GM21381 (cell line): ENCODE data around the gene ARL13A.
"Not testable (repeated sequence)": the region's sequence is repeated elsewhere in the genome, so short reads cannot be mapped to it uniquely, and the experiment has no call there.

ENCODE experiments used
- ATAC-seq: cut with Tn5 transposase; IDR thresholded peaks from one replicate; pipeline ENCODE4 v1.9.1; 2021; ENCODE audit warnings: mild to moderate bottlenecking, moderate library complexity; ENCODE audit not compliant: unreplicated experiment

The ARL13A gene

DNA sequence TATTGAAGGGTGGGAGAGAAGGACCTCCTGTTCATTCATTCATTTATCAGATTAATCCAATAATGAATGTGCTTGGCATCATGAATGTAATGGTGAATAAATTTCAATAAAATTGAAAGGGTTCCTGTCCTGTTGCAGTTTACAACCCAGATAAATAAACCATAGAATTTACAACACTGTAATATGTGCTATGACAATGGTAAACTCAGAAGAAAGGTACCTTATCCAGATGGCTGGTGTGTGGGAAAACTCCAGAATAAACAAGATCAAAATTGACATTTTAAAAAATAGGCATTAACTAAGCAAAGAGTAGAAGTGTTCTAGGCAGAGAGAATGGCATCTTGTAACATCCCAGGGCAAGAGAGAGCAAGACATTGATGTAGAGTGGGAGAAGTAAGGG is 15.3 kb downstream of the ARL13A start:
- no peak for ATAC-seq

DNA sequence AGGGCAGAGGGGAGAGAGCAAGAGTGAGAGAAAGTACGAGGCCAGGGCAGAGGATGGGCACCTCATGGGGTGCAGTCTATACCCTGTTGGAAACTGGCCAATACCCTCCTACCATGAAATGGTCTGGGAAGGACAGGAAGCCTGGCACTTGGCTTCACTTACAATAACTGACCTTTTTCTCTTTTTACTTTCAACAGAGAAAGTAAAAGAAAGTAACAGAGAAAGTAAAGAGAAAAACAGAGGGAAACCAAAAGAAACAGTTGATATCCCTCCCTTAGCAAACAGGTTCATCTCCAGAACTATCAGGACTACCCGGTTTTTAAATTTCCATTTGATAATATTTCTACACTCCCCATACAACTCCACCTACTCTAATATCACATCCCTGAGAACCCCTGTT is 20.6 kb downstream of the ARL13A start:
- no peak for ATAC-seq

DNA sequence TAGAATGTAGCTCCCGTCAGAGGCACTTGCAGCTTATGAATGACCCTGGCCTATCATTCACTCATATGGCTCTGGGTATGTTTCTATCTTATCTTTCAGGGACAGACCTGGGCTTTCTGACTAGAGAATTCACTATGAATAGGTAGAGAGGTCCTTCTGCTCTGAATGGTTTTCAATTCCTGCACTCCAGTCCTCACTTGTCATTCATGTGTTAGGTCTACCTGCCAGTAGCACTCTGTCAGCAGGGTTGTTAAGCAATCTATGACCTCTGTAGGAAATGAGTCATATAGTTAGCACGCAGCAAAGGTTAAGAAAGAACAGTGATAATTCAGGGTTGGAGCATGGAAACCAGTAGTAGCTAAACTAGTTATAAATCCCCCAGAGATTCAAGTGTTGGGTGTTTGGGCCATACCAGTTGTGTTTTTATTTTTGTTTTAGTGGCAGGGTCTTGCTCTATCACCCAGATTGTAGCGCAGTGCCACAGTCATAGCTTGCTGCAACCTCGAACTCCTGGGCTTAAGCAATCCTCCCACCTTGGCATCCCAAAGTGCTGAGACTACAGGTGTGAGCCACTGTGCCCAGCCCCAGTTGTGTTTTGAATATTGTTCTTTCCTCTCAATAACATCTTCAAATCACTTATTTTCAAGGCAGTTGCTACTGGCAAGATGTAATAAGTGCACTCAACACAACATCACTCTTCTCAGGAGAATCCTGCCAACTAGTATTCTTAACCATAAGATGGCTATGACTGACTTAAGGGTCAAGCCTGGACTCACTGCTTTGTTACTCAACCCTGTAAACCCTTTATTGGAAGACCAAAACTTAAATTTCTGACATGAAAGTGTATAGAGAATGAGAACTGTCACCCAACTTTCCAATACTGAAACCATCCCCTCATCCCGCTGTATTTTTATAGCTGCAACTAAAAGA is 25.1 kb downstream of the ARL13A start:
- ATAC-seq: peak; percentile 88

DNA sequence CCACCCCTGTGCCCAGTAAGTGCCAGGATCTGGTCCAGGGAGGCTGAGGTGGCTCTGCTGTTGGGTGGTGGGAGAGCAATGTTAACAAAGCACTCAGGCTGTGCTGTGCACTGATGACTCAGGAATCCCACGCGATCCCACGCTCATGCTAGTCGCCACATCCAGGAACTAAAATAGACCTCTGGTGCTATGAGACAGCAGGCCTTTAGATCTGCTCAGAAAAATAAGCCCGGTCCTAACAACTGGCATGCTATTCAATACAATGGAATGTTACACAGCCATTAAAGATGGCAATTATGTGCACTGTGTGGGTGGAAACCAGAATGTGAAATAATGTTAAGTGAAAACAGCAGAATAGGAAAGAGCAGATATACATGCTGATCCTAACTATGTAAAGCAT is 26.0 kb downstream of the ARL13A start:
- no peak for ATAC-seq

DNA sequence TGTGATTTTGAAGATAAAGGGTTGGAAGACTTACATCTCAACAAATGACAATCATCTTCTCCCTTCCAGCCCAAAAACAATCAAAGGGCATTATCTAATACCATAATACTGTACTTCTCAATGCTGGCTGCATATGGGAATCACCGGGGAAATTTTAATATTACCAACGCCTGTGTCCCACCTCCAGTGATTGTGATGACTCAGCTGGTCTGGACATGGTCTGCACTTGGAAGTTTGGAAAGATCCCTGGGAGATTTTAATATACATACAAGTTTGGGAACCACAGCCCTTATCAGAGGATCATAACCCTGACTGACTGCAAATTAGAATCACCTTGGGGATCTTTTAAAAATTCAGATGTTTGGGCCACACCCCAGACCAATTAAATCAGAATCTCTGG is 29.9 kb downstream of the ARL13A start:
- ATAC-seq: no peak

DNA sequence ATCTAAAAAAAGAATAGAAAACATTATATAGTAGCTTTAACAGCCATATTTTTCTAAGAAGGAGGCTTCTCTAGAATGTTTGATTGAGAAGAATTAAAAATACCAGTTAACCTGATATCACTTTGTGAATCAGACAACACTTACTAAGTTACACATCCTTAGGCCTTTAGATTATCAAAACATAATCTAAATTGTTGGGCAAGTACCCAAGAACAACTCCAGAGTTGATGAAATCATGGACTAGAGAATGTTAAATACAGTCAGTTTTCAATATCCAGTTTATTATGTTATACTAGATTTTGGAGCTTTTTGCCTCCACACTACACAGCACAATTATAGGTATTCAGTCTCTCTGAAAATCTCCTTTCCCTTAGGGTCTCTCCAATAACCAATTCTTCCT is 39.6 kb downstream of the ARL13A start:
- ATAC-seq: no peak

DNA sequence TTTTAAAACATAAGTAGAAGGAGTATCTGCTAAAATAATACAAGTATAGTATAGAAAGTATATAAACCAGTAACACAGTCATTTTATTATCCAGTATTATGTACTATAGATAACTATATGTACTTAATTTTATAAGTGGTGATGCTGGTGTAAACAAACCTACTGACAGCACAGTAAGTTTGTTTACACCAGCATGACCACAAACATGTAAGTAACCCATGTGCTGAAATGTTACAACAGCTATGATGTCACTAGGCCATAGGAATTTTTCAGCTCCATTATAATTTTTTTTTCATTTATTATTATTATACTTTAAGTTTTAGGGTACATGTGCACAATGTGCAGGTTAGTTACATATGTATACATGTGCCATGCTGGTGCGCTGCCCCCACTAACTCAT is 42.5 kb downstream of the ARL13A start:
- ATAC-seq: not testable (repeated sequence)

DNA sequence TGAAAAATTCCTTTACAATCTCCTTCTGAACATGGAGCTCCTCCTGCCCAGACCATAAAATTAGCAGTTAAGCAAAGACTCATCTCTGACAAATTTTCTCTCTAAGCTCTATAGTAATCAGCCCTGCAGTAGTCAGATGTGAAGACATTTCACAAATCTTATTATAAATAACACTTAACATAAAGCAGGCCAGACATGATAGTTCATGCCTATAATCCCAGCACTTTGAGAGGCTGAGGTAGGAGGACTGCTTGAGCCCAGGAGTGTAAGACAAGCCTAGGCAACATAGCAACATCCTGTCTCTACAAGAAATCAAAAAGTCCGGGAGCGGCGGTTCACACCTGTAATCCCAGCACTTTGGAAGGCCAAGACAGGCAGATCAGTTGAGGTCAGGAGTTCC is 52.5 kb downstream of the ARL13A start:
- no peak for ATAC-seq

DNA sequence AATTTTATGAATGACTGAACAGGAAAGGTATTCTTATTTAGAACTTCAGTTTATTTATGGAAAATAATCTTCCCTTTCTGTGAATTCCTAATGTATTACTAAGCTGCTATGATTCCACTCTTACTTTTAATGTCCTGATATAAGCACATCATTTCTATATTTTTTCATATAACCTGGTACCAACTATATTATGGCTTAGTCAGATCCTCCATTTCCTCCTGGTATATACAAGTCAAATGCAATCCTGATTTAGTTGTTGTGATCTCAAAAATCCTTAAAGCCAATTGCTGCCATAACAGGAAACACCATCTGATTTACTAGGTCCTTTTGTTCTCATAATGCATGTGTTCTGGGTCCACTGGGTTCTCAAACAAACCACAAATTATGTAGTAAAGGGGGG is 55.6 kb downstream of the ARL13A start:
- no peak for ATAC-seq

DNA sequence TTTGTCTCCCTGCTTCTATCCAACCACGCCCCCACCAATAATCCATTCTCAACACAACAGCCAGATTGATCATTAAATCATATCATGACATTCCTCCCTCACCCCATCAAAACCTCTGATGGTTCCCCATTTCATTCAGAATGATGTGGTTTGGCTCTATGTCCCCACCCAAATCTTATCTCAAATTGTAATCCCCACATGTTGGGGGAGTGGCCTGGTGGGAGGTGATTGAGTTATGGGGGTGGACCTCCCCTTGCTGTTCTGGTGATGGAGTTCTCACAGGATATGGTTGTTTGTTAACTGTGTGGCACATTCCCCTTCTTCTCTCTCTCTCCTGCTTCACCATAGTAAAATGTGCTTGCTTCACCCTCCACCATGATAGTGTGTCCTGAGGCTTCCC is 59.1 kb downstream of the ARL13A start:
- ATAC-seq: no peak

DNA sequence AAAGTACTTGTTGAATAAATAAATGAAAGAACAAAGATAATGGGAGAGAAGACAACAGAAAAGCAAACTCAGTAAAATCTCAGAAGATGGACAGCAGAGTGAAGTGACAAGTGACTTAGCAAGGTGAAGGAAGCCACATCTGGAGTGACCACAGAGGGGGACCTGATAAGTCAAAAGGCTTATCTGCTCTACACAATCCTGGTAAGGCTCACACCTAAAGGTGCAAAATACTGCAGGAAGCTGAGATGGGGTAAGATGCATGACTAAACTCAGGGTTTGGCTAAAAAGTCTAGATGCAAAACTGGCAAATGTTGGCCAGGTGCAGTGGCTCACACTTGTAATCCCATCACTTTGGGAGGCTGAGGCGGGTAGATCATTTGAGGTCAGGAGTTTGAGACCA is 60.2 kb downstream of the ARL13A start:
- ATAC-seq: no peak

DNA sequence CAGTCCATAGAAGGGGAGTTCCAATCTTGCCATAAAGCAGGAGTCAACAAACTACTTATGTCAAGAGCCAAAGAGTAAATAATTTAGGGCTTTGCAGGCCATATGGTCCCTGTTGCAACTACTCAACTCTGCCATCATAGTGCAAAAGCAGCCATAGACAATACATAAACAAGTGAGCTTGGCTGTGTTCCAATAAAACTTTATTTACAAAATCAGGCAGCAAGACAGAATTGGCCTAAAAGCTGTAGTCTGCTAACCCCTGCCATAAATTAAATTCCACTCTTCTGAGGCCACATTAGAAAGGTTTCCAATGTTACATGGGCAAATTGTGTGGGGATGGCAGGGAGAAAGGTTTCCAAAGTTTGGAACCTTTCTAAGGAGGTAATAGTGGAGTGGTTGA is 67.7 kb downstream of the ARL13A start:
- ATAC-seq: no peak

DNA sequence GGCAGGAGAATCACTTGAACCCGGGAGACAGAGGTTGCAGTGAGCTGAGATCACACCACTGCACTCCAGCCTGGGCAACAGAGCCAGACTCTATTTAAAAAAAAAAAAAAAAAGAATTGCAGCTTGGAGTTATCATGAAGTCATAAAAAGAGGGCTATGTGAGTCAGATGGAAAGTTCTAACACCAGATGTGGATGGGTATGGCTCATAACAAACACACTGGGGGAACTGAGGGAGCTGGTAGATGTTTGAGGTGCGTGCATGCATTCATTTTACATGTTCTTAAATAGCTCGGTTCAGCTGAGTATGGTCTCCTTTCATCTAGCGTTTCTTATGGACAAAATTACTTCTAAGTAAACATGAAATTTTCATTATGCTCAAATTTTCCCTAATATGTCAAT is 70.7 kb downstream of the ARL13A start:
- no peak for ATAC-seq
